HG02571 (cell line): ENCODE measurements around the gene LY86.
"Not testable (repeated sequence)": the region's sequence is repeated elsewhere in the genome, so short reads cannot be mapped to it uniquely, and the experiment has no call there.

Experiments
- ATAC-seq: cut with Tn5 transposase; IDR thresholded peaks from one replicate; pipeline ENCODE4 v1.9.1; 2021; ENCODE audit warnings: mild to moderate bottlenecking, moderate library complexity; ENCODE audit not compliant: unreplicated experiment

The LY86 gene

DNA sequence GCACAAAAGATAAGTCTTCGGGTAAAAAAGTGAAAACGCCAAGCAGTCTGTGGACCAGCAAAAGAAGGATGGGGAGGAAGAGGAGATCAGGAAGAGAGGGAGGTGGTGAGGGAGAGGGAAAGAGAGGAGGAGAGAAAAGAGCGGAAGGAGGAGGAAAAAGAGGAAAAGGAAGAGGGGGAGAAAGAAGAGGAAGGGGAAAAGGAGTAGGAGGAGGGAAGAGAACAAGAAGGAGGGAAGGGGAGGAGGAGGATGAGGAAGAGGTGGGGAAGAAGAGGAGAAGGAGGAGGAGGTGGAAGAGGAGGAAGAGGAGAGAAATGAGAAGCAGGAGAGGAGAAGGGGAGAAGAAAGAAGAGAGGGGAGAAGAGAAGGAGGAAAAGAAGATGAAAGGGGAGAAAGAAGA lies 6.5 kb downstream of the LY86 start:
- no peak for ATAC-seq

DNA sequence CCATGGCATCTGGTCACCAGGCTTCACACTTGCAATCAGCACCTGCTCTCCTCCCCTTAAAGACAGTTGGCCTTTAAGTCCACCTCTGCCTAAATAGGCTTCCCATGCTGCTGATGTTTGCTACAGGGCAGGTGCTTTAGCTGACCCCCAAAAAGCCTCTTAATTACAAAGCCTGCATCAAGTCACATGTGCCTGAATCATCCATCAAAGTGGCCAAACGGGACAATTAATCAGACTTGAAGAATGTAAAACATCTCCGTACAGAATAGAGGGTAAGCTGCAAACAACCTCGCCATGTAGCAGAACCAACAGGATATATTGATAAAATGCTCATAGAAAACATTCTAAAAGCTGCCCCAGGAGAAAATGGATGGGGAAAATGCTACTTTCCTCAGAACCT lies 7.4 kb downstream of the LY86 start:
- ATAC-seq = no peak

DNA sequence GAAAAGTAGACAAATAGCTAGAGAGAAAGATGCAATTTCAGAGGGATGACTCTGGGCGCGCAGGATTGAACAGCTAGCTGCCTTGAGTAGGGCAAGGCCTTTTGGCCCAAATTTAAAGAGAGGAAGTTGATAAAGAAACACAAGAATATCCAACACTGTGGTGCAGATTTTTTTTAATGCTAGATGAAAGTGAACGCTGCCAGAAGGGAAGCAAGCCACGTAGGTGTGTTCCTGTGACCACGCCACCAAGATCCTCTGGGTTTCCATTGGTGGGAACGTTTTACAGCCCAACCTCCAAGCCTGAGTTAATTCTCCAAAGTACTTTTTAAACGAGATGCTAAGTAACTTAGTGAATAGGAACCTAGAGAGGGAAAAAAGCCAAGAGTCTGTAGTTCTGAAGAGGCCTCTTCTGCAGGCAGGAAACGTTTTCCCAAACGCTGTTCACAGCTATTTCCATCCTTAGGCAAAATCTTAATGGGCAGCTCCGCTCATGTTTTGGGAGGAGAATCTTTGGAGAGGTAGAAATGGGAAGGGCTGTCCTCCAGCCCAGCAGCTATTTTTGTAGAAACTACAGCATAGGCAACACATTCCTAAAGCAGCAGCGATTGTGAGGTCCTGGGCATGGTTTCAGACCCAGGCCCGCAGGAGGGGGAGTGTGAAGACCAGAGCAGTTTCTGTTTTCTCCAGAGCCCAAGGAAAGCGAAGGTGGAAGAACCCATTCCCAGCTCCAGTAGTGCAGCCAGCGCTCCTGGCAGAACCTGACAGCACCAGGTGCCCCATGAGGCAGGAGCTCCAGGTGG lies 8.2 kb downstream of the LY86 start:
- ATAC-seq = no peak

DNA sequence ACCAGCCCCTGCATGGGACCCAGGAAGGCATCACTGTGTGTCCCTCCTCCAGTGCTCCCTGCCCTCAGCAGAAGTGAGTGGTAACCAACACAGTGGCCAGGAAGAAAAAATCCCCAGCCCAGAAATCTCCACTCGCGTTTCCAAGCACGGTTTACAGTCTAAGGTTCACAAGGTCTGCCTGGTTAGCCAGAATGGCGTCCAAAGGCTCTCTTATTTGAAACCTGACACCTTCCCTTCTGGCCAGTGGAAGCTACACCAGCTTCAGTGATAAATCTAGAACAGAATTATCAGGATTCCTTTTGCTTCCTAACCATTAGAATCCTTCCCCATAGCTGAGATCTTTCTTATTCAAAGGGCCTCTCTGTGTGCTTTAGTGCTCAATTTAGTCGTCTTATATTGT lies 9.2 kb downstream of the LY86 start:
- no peak for ATAC-seq

DNA sequence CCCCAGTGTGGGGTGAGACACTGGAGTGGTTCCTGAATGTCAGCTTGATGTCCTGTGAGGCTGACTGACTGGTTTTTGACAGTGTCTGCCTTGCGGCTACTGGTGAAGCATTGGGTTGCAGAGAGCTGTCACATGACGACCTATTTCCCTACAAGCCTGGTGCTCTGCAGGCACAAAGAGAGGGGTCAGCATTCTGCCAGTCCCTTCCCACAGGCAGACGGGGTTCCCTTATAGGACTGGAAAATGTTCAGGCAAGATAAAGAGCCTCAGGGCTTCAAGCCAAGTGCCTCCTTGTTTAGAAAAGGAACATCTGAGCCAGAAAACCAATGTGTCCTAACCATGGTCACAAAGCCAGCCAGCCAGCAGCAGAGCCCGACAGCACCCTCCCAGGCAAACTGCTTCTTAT lies 11.0 kb downstream of the LY86 start:
- no peak for ATAC-seq

DNA sequence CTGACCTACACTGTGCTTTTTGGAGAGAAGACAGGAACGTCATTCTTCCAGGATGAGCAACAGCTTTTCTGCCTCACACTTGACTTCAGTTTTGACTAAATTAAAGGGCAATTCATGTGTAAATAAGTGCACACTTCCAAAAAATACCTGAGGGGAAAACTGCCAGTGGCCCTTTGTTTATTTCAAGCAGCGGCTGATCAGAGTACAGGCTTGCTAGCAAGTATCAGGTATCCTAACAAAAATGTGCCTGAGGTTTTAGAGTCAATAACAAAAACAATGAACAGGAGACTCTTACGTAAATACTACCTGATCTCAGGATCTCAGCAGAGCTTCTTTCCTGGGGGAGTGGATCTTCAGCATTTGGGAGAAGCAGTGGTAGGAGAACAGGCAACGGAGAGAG lies 12.4 kb downstream of the LY86 start:
- no peak for ATAC-seq

DNA sequence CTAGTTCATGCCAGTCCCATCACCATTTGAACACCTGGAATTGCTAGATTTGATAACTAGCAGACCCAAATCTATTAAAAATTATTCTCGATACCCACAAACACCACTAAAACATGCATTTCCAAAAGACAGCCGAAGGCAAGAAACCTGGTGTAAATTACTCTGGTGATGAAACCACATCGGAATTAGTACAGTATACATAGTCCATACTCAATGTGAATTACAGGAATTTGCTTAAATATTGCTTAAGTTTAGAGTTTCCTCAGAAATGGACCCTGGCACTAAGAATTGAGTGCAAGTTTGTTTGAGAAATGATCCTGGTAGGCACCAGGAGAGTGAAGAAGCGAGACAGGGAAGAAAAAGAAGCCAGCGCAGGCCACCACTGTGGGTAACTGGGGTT lies 13.7 kb downstream of the LY86 start:
- ATAC-seq = no peak

DNA sequence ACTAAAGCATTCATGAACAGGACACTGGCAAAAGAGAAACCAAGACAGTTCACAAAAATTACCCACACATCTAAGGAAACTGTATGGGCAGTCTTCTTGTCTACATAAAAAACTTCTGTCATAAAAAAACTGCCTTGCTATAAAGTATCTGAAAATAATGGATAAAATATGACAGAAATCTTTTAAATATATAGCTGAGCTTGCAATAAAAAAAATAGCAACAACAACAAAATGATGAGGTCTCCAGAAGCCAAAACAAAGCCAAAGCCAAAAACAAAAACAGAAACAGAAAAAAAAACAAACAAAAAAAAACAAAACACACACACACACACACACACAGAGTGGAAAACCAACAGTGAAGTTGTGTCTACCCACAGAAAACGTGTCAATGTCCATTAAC lies 14.8 kb downstream of the LY86 start:
- ATAC-seq = no peak

DNA sequence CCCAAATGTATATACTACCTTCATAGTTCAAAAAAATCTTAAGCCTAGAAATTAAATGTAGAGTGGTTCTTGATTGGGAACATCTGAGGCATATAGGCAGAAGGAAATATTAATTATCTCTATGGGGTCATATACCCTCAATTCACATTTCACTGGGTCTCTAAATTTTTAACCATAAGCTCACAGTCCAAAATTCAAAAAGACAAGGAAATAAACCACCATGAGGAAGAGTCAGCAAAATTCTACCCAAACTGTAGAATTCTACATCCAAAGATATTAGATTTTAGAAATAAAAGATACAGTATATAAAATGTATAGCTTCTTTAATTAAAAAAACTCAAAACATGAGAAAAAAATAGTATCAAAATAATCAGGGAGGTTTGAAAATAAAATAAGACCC lies 15.5 kb downstream of the LY86 start:
- ATAC-seq = no peak

DNA sequence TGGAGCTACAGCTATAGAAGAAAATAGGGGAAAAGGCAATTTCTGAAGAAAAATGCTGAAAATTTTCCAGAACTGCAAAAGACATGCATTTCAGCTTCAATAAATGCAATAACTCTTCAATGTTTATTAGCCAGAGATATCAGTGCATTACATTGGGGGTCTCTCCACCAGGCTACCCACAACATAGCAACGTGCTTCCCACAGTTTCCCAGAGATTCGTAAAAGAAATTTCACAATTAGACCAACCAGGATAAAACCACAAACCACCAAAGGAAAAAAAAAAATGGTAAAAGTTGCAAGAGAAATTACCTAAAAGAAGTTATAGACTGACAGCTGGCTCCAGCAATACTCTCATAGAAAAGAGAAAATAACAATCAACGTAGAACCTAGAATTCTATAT lies 16.0 kb downstream of the LY86 start:
- ATAC-seq = no peak

DNA sequence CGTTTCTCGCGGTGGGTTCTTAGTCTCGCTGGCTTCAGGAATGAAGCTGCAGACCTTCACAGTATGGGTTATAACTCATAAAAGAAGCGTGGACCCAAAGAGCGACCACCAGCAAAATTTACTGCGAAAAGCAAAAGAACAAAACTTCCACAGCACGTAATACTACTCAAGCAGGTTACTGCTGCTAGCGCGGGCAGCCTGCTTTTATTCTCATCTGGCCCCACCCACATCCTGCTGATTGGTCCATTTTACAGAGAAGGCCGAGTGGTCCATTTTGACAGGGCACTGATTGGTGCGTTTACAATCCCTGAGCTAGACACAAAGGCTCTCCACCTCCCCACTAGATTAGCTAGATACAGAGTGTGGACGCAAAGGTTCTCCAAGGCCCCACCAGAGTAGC lies 17.4 kb downstream of the LY86 start:
- no peak for ATAC-seq

DNA sequence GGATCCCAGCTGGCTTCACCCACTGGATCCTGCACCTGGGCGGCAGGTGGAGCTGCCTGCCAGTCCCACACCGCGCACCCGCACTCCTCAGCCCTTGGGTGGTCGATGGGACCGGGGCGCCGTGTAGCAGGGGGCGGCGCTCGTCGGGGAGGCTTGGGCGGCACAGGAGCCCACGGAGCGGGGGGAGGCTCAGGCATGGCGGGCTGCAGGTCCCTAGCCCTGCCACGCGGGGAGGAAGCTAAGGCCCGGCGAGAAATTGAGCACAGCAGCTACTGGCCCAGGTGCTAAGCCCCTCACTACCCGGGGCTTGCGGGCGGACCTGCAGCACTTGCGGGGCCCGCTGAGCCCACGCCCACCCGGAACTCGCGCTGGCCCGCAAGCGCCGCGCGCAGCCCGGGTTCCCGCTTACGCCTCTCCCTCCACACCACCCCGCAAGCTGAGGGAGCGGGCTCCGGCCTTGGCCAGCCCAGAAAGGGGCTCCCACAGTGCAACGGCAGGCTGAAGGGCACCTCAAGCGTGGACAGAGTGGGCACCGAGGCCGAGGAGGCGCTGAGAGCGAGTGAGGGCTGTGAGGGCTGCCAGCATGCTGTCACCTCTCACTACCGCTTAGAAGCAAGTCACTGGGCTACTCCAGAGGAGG lies 18.0 kb downstream of the LY86 start:
- ATAC-seq = not testable (repeated sequence)

DNA sequence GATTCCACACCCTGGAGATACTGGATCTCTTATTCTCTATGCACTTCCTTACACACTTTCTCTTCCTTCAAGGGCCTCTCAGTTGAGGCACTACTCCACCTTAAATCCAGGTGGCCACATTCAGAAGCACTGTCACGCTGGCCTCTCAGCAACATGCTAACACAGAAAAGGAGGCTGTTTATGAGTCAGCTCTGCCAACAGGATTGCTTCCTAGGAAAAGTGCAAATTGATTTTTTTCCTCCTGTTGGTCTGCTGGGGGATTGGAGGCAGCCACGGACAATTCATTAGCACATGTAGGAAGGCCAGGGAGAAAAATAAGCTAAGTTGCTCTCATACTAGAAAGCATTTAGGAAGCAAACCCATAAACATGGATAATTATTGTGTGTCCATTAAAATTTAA lies 20.9 kb downstream of the LY86 start:
- no peak for ATAC-seq

DNA sequence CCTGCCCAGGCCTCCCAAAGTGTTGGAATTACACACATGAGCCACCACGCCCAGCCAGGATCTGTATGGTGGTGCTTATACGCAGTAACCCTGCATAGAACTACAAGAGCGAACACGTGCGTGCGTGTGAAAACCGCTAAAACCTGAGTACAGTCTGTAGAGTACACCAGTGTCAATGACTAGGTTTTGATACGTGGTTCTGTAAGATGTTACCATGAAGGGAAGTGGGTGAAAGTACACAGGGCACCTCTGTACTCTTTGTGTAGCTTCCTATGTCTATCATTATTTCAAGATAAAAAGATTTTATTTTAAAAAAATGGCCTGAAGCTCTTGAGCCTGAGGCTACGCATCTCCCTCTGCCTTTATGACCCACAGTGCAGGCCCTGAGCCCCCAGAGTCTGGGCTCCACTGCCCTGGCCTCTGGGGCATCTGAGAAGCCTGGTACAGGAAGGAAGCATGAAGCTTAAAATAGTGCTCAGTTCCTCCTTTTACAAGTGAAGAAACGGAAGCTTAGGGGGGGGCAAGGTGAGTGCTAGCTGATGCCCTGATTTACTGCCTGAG lies 21.6 kb downstream of the LY86 start:
- peak; percentile 88 for ATAC-seq

DNA sequence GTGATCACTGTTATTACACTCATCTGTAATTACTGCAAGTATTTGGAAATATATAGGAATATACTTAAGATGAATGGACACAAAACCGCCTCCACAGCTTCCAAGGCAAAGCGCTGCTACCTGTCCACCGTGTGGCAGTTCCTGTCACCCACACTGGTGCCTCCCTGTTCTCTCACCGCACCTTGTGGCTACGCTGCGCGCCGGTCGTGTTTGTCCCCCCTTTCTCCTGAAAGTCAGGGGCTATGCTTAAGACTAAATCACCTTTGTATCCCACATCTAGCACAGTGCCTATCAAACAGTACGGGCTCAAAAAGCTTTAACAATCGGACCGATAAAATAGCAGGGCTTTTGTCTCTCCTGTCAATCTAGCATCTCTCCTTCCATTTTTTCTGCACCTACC lies 23.0 kb downstream of the LY86 start:
- ATAC-seq = no peak

DNA sequence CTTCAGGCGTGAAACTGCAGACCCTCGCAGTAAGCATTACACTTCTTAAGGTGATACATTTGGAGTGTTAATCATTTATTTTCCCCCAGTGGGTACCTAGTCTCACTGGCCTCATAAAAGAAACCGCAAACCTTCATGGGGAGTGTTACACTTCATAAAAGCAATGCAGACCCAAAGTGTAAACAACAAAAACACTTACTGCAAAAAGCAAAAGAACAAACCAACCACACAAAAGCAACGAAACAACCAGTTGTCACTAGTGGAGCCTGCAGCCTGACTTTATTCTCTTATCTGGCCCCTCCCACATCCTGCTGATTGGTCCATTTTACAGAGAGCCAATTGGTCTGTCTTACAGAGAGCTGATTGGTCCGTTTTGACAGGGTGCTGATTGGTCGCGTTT lies 23.8 kb downstream of the LY86 start:
- ATAC-seq = no peak

DNA sequence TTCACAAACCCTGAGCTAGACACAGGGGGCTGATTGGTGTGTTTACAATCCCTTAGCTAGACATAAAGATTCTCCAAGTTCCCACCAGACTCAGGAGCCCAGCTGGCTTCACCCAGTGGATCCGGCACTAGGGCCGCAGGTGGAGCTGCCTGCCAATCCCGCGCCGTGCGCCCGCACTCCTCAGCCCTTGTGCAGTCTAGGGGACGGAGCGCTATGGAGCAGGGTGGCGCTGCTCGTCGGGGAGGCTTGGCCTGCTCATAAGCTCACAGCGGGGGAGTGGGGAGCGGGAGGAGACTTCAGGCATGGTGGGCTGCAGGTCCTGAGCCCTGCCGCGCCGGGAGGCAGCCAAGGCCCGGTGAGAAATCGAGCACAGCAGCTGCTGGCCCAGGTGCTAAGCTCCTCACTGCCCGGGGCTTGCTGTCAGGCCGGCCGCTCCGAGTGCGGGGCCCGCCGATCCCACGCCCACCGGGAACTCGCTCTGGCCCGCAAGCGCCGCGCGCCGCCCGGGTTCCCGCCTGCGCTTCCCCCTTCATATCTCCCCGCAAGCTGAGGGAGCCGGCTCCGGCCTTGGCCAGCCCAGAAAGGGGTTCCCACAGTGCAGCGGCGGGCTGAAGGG lies 24.7 kb downstream of the LY86 start:
- not testable (repeated sequence) for ATAC-seq

DNA sequence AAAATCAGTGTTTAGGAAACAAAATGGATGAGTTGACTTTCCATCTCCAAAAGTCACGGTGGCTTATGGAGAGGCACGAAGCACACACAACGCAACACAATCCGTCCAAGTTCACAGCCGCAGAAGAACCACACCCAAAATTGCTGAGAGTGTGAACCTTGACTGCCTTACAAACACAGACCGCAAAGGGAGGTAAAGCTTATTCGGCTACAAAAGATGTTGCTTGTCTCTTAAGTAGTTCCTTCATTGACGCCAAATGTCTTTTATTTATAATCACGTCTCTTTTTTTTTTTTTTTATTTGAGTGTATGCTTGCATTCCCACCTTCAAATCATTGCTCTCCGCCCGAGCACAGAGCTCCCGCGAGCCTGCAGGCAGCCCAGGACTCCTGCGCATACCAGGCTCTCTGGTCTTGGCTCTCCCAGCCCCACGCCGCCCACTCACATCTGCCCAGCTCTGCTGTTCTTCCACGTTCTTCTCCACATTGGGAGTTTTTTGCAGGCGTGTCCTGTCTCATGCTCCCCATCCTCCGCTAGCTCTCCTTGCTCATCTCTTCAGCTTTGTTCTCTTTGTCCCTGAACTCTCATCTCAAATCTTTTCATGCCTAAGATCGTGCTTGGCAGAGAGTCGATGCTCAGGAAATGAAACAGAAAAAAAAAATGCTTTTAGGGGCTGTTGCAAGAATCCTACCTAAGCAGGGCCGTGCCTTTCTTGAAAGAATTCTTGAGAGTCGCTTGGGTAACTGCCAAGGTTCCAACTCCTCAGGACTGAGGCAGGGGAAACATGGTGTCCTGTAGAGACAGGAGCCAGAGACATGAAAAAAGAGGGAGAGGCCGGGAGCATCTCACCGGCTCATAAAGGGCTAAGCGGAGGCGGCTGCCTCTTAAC lies 25.8 kb downstream of the LY86 start:
- no peak for ATAC-seq

DNA sequence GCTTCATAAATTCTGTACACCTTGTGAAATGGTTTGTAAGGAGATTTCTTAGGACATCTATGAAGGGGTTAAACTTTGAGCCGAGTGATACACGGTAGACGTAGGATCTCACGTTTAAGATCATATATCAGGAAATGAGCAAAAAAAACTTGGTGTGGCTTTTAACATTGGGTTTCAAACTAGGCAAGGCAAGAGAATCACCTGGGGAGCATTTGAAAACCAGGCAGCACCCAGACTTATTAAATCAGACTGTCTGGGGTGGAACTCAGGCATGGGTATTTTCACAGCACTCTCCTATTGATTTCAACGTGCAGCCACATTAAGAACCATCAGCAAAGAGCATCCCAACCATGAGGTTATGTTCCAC lies 26.4 kb downstream of the LY86 start:
- no peak for ATAC-seq

DNA sequence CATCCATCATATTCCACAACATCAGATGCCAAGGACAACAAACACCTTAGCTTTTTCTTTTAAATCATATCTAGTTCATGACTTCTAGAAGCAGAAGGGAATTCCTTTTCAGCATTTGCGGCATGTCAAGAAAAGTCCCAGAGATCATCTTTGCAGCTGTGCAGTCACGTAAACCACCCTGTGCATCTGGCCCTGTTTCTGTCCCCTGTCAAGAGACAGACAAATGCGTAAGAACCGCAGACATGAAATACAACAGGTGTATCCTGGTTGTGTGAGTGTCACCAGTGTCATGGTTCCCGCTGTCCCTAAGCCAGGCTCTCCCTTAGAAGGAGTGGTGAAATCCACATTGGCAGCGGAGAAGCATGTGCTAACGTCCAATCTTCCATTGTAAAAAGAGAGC lies 28.1 kb downstream of the LY86 start:
- no peak for ATAC-seq
